ENCODE data around the gene SPATA16.
"Not testable (repeated sequence)": the region's sequence is repeated elsewhere in the genome, so short reads cannot be mapped to it uniquely, and the experiment has no call there.

Gene SPATA16, protein sequence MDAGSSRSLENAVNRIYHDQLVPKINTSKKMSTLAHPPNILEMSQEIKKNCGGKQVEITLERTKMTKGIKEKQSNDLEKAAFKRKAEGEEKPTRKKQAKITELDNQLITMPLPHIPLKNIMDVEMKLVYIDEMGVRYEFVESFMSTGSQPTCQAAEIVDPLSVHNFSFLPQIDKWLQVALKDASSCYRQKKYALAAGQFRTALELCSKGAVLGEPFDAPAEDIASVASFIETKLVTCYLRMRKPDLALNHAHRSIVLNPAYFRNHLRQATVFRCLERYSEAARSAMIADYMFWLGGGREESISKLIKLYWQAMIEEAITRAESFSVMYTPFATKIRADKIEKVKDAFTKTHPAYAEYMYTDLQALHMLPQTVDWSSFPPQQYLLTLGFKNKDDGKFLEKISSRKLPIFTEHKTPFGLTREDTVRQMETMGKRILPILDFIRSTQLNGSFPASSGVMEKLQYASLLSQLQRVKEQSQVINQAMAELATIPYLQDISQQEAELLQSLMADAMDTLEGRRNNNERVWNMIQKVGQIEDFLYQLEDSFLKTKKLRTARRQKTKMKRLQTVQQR

GRCh38 chr3:173140986-173141385 is at the start of gene SPATA16:
TSS of gene SPATA16 (minus strand) at chr3:173141235. CDS start at chr3:173117731, 23,504 bp downstream.
- no peak for DNase-seq (ENCODE audit: low read depth)

- not testable (repeated sequence) for DNase-seq (ENCODE audit: low read depth)
Measured at GRCh38 chr3:173183022-173183421, 42.0 kb upstream of the SPATA16 start.

- no peak for DNase-seq (ENCODE audit: low read depth)
Measured at GRCh38 chr3:173173652-173174051, 32.6 kb upstream of the SPATA16 start.

GRCh38 chr3:173159139-173159538 is 18.1 kb upstream of the SPATA16 start:
- DNase-seq (ENCODE audit: low read depth) = not testable (repeated sequence)

- DNase-seq (ENCODE audit: low read depth) = not testable (repeated sequence)
Measured at GRCh38 chr3:173156533-173156932, 15.5 kb upstream of the SPATA16 start.

DNA sequence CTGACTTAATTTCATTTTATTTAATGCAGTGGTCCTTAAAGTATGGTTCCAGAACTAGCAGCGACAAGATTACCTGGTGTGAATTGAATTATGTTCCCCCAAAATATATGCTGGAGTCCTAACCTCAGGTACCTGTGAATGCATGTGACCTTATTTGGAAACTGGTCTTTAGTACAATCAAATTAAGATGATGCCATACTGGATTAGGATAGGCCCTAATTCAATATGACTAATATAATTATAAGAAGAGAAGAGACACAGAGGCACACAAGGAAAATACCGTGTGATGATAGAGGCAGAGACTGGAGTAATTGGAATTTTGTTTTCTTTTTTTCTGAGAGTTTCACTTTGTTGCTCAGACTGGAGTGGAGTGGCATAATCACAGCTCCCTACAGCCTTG is 12.6 kb upstream of the SPATA16 start:
- DNase-seq (ENCODE audit: low read depth) = no peak

GRCh38 chr3:173139420-173139819 is 1.6 kb downstream of the SPATA16 start:
- DNase-seq (ENCODE audit: low read depth) = no peak

DNA sequence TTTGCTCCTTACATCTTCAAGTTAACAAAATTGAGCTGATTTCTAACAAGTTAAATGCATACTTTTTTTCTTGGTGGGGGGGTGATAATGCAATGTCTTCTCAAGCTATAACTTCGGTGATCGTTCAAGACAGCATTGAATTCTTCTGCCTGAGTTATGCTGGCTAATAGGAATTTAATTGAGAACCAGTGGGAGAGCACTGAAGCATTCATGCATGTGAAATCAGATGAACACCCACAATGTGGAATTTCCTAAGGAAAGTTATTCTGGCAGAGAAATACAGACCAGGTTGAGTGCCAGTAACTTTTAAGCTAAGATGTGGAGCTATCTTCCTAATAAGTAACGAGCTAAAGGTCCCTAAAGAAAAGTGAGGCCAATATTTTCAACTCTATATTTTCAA is 3.0 kb downstream of the SPATA16 start:
- no peak for DNase-seq (ENCODE audit: low read depth)

DNA sequence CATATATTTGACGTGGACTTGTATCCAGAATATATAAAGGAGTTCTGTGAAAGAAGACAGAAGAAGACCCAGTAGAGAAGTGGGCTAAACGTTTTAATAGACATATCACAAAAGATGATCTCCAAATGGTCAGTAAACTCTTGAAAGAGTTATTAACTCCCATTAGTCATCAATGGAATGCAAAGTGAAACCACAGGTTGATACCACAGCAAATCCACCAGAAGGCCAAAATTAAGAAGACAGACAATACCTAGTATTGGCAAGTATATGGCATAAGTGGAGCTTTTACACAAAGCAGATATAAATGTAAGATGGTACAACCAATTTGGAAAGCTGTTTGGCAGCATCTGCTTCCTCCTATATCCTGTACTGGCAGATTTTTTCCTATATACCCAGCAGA is 6.0 kb downstream of the SPATA16 start:
- DNase-seq (ENCODE audit: low read depth) = no peak

DNA sequence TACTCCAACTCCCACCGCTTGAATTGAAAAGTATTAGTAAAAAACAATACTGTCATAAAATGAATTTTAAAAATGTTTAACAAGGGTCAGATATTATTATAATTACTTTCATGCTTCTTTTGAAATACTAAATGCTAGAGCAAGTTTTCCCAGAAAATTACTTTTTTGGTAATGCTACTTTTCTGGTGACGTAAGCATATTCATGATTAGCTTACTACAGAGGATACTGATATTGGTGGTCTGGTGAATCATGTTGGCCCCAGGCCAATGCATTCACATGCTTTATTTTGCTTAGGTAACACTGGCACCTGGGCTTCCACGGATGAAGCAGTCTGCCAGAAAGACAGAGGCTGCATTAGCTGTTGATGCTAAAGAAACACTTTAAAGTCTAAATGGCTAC is 12.4 kb downstream of the SPATA16 start:
- DNase-seq (ENCODE audit: low read depth) = no peak

DNA sequence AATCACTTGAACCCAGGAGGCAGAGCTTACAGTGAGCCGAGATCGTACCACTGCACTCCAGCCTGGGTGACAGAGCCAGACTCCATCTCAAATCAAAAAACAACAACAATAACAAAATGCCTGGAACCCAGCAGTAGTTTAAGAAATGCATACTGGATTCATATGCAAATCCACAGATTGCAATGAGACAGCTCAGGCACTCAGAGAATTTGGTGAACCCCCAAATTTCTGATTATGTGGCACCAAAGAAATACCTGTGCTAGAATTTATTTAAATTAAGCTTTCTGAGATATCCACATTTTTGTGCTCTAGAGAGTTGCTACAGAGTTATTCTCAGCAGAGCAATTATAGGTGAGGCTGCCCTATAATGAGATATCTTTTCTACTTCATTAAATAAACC is 29.7 kb downstream of the SPATA16 start:
- DNase-seq (ENCODE audit: low read depth) = no peak

DNA sequence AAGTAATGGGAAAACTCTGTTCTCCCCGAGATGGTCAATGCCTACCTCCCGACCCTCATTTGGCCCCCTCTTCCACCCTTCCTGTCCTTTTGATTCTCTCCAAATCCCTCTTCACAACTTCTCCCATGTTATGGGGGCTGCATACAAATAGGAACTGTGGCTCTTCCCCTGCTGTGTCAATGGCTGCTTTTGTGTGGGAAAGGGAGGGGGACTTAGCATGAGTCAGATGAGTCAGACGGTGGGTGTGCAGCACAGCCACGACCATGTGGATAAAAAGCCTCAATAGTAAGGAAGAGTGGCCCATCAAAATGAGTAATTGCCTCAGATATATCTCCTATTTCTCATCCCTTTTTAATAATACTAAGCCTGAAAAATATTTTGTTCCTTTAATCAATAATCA is 31.9 kb downstream of the SPATA16 start:
- no peak for DNase-seq (ENCODE audit: low read depth)

GRCh38 chr3:173103469-173103868 is 37.6 kb downstream of the SPATA16 start:
- no peak for DNase-seq (ENCODE audit: low read depth)

DNA sequence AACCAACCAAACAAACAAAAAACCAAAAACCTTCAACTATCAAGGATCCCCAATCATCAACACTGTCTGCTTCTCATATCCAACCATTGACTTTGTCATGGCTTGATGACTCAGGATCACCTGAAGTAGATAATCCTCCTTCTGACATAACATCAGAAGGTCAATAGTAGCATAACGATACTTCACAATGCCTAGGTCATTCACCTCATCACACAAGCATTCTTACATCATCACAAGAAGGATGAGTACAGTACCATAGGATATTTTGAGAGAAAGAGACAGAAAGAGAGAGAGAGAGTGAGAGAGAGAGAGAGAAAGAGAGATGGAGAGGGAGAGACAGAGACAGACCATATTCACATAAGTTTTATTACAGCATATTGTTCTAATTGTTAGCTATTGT is 42.1 kb downstream of the SPATA16 start:
- DNase-seq (ENCODE audit: low read depth) = no peak

- no peak for DNase-seq (ENCODE audit: low read depth)
Measured at GRCh38 chr3:173096994-173097785, 43.8 kb downstream of the SPATA16 start.

DNA sequence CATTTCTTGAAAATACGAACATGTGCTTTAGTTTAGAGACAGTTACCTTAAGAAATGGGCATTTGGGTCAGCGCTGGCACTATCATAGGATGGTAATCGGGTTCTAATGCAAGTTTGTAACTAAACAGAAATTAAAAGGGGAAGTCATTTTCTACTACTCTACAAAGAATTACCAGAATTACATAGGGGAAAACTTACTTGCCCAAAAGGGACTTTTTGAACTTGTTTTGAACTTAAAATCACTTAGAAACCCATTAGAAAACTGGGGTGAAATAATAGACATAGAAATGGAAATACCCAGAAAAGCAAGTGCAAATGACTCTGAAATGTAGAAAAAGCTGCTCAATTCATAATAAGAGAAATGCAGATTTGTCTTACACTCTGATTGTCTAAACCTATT is 44.9 kb downstream of the SPATA16 start:
- DNase-seq (ENCODE audit: low read depth) = no peak

DNA sequence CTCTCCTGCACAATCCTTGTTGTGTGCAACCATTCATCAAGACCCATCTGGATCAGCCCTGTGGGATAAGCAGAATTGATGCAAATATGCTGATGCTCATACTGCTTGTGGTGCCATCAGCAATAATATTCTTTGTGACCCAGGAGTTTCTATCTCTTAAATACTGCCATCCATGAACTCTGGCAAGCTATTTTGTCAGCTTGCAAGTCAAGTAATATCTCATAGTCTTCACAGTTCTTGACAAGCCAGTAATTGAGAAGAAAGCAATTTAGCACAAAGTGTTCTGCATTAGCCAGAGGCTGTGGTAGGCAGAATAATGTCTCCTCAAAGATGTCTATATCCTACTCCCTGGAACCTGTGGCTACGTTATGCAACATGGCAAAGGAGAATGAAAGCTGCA is 49.0 kb downstream of the SPATA16 start:
- no peak for DNase-seq (ENCODE audit: low read depth)

DNA sequence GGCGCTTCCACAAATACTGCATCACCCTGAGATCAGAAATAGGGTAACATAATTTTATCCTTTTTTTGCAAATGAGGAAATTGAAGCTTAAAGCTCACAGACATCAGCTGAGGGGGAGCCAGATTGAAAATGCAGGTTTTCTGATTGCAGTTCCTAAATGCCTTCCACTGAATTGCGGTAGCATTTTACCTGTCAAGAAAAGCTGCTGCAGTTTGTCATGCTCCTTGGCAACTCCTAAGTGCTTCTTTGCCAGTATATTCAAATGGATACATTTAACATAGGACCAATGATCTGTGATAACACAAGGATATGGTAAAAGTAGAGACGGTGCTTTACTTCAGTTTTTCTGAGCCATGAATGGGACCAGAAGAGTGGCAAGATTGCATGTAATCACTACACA is 50.5 kb downstream of the SPATA16 start:
- DNase-seq (ENCODE audit: low read depth) = no peak

- DNase-seq (ENCODE audit: low read depth) = no peak
Measured at GRCh38 chr3:173089283-173089682, 51.8 kb downstream of the SPATA16 start.

GRCh38 chr3:173078525-173078924 is 62.5 kb downstream of the SPATA16 start:
- DNase-seq (ENCODE audit: low read depth) = no peak

GRCh38 chr3:173066044-173067004 is 74.7 kb downstream of the SPATA16 start:
- DNase-seq (ENCODE audit: low read depth) = no peak

DNA sequence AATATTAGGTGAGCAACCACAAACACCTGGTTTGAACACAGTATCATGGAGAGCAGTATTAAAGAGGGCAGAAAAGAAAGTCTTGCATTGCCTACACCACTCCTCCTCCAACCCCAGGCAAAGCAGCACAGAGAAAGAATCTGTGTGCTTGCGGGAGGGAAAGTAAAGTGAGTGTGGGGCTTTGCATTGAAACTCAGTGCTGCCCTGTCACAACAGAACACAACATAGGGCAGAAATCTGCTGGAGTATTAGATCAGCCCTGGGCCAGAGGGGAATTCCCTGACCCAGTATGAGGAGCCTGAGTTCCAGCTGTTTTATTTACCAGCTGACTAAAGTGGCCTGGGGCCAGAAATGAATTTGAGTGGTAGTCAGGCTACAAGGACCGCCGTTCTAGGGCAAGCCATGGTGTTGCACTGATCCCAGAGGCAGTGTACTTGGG is 75.5 kb downstream of the SPATA16 start:
- no peak for DNase-seq (ENCODE audit: low read depth)

Data from stimulated activated CD8-positive, alpha-beta memory T cell treated with anti-CD3 and anti-CD28 coated beads, Interleukin-12 subunit alpha, Interleukin-12 subunit beta, amount 100 ng/mL, for 4 hours (primary cell).